SJCRH30 (cell line): ENCODE data around the gene CDKN1C. TPM values are rescaled to one million over a fixed set of nuclear protein-coding genes. Genes with fewer than 3 reads are reported as not detected.

Experiments used
- DNase-seq, 2 experiments: peaks; one replicate each; pipeline ENCODE4 v3.0.0-alpha.2; 2015 to 2020
- H3K27ac ChIP-seq: fragments of 250-450 bp; sonication (Bioruptor Pico); 2 replicates; pipeline ENCODE4 v1.5.1; 2020; ENCODE audit warnings: mild to moderate bottlenecking, moderate library complexity
- H3K27me3 ChIP-seq: fragments of 250-450 bp; sonication (Bioruptor Pico); 2 replicates; pipeline ENCODE4 v1.5.1; 2020; ENCODE audit warnings: mild to moderate bottlenecking, moderate library complexity
- H3K36me3 ChIP-seq: fragments of 250-450 bp; sonication (Bioruptor Pico); 2 replicates; pipeline ENCODE4 v1.5.1; 2020; ENCODE audit warnings: mild to moderate bottlenecking, moderate library complexity
- H3K4me1 ChIP-seq: fragments of 250-450 bp; sonication (Bioruptor Pico); 2 replicates; pipeline ENCODE4 v1.5.1; 2020; ENCODE audit warnings: mild to moderate bottlenecking, moderate library complexity
- H3K4me3 ChIP-seq: fragments of 250-450 bp; sonication (Bioruptor Pico); 2 replicates; pipeline ENCODE4 v1.5.1; 2020; ENCODE audit warnings: mild to moderate bottlenecking, moderate library complexity
- H3K9me3 ChIP-seq: fragments of 250-450 bp; sonication (Bioruptor Pico); replicated peaks from 2 replicates; pipeline ENCODE4 v1.5.1; 2020; ENCODE audit warnings: mild to moderate bottlenecking, moderate library complexity
- total RNA-seq: library from RNA; depleted of rRNA; stranded (reverse); fragments of >200 nt; shearing (Covaris generic); gene quantifications from 2 replicates; pipeline ENCODE4 v1.2.3, GENCODE V29; 2014

The CDKN1C gene
- total RNA-seq, 1 experiment from 2014 or later, result not detected

DNA sequence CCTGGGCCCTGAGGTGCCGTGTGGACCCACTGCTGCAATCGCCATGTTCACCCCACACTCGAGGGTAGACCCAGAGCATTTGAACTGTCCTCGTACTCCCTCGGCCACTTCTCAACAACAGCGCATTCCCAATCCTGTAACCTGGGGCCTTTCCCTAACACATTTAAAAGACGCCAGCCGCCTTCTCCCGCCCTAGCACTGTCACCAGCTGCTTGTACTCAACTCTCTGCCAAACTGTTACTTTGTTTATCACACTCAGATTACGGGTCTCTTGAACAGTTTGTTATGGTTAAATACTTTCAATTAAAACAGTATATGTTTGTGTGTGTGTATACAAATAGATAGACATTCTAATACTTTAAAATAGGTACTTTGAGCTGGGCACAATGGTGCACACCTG is 20.7 kb downstream of the CDKN1C start:
- H3K36me3 ChIP-seq, result no peaks in the 10 kb centered on the region
- no peak overlapping the region for H3K27ac ChIP-seq
- H3K4me1 ChIP-seq, result no peaks in the 10 kb centered on the region
- DNase-seq, result no peak
- no peaks in the 10 kb centered on the region for H3K27me3 ChIP-seq
- H3K9me3 ChIP-seq, result no peaks in the 10 kb centered on the region
- no peak overlapping the region for H3K4me3 ChIP-seq

DNA sequence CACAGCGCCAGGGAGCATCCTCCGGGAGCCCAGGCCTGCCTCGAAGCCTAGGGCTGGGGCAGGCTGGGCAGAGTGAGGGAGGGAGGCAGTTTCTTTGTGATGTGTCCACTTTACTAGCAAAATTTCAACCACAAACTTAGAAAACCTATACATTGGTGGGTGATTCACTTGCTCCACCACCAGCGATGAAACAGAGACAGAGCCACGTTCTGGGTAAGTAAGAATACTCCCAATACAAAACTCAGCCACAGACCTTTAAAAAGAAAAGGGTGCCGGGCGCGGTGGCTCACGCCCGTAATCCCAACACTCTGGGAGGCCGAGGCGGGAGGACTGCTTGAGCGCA is 22.3 kb downstream of the CDKN1C start:
- Histone ChIP-seq H3K4me3 (no peak overlapping the region), H3K36me3 (no peaks in the 10 kb centered on the region), H3K27me3 (no peaks in the 10 kb centered on the region), H3K4me1 (no peaks in the 10 kb centered on the region), H3K27ac (no peak overlapping the region), H3K9me3 (no peaks in the 10 kb centered on the region)
- DNase-seq, result no peak

DNA sequence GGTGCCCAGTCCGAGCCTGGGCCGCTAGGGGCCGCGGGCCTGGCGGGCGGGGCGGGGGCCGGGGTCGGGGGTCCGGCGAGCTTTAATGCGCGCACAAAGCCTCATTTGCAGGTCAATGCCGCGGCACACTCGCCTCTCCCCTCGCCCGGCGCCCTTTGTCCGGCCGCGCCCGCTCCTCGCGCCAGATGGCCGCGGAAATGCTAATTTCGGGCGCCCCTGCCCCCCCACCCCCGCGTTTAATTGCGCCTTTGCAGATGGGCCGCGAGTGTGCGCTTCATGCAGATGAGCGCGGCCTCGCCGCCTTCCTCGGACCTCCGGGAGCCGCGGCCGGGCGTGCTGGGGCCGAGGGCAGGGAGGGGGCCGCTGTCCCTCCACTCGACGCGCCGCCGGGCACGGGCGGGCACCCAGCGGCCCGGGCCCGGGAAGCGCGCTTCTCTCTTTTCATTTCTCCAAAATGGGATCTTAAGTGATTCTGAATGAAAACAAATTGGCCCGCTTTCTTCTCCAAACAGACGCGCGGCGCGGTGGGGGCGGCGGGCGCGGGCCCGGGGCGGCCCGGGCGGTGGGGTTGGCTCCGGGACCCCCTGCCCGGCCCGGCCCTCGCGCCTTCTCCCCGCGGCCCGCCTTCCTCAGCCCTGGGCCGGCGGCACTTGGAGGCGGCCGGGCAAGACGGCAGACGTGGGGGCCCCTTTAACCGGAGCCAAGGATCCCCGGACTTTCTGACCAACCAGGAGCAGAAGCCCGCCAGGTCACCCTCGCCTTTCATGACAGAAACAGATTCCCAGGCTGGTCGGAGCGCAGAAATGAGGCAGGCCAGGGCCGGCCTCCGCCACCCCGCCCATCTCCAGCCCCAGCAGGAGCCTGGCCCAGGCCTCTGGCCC is 22.9 kb downstream of the CDKN1C start:
- no peak for DNase-seq
- H3K4me3 ChIP-seq, result no peak overlapping the region
- H3K4me1 ChIP-seq, result no peaks in the 10 kb centered on the region
- no peaks in the 10 kb centered on the region for H3K27me3 ChIP-seq
- H3K36me3 ChIP-seq, result no peaks in the 10 kb centered on the region
- H3K9me3 ChIP-seq, result no peaks in the 10 kb centered on the region
- H3K27ac ChIP-seq, result no peak overlapping the region

DNA sequence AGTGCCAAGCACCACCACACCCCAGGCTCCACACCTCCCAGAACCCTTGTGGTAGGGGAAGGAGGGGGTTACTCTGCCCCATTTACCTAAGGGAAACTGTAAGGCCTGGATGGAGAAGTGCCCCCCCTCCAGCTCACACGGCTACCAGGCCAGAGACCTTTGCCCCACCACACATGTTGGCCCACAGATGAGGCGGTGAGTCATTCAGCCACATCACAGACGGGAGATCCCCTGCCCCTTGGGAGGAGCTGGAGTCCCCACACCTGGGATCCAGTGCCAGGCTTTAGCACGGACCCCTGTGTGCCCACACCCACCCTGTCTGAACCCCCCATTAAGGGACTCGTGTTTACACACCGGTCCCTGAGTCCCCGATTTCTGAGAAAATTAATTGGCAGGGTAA is 24.9 kb downstream of the CDKN1C start:
- H3K36me3 ChIP-seq, result no peaks in the 10 kb centered on the region
- no peak overlapping the region for H3K4me3 ChIP-seq
- H3K27ac ChIP-seq, result no peak overlapping the region
- no peaks in the 10 kb centered on the region for H3K4me1 ChIP-seq
- no peaks in the 10 kb centered on the region for H3K27me3 ChIP-seq
- no peak for DNase-seq
- no peaks in the 10 kb centered on the region for H3K9me3 ChIP-seq

DNA sequence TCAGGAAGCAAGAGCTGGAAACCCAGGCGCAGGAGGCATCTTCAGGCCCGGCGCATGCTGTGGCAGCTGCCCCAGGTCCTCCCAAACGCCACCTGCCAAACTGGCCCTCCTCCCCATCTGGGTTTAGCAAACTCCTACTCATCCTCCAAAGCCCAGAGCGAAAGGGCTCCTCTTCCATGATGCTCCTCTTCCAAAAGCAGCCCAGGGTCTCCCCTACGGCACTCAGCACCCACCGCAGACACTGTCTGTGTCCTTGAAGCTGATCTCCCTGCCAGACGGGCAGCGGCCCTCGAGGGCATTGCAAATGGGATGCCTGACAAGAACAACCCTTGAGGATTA is 25.9 kb downstream of the CDKN1C start:
- DNase-seq, result no peak
- H3K27me3 ChIP-seq, result no peaks in the 10 kb centered on the region

DNA sequence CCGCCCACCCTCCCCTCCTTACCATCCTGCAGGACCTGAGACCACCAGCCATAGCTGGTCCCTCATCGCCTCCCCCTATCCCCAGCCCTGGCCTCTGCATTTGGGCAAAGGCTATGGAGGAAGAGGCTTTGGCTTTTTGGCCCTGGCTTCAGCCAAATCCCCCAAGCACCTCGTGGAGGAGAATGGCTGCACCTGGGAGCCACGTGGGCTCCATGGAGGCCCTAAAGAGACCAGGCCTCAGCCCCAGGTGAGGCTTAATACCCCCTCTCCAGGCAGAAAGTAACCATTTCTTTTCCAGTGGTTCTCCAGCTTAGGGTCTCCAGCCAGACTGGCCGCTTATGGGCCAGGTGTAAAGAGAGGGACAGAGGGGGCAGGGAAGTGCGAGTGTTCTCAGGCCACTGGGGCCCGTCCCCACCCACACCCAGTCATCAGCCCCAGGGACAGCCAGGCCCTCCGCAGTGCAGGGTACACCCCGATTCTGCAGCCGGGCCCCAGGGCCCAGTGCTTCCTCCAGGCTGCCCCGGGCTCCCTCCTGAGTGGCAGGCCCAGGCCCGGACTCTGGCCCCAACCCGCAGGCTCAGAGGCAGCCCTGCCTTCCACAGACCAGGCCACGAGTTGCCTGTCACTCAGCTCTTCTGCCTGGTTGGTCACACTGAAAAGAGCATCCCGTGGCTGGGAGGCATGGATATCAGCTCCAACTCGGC is 26.4 kb downstream of the CDKN1C start:
- H3K9me3 ChIP-seq, result no peaks in the 10 kb centered on the region
- no peaks in the 10 kb centered on the region for H3K36me3 ChIP-seq
- no peak overlapping the region for H3K27ac ChIP-seq
- no peaks in the 10 kb centered on the region for H3K27me3 ChIP-seq
- H3K4me1 ChIP-seq, result no peaks in the 10 kb centered on the region
- DNase-seq, result no peak
- H3K4me3 ChIP-seq, result no peak overlapping the region

More for the DNA sequence above, 25.9 kb downstream of the CDKN1C start:
- Histone ChIP-seq H3K36me3 (no peaks in the 10 kb centered on the region), H3K27ac (no peak overlapping the region), H3K4me1 (no peaks in the 10 kb centered on the region), H3K9me3 (no peaks in the 10 kb centered on the region), H3K4me3 (no peak overlapping the region)

DNA sequence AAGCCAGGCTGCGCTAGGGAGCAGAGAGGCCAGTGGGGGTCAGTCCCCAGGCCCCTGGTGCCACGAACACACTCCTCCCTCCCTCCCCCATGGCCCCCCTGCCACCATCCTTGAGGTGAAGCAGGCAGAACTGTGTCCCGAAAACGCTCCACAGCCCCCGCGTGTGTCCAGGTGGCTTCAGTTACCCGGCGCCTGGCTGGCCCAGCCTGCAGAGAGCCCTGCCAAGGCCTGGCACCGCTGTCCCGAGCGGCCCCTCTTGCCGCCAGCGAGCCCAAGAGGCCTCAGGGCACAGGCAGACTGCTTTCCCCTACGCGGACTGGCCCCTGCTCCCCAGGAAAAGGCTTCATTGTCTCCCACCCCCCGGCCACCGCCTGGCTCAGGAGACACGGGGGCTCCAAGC is 27.7 kb downstream of the CDKN1C start:
- no peak for DNase-seq
- Histone ChIP-seq H3K36me3 (no peaks in the 10 kb centered on the region), H3K27ac (no peak overlapping the region), H3K4me1 (no peaks in the 10 kb centered on the region), H3K4me3 (no peak overlapping the region), H3K27me3 (no peaks in the 10 kb centered on the region), H3K9me3 (no peaks in the 10 kb centered on the region)

DNA sequence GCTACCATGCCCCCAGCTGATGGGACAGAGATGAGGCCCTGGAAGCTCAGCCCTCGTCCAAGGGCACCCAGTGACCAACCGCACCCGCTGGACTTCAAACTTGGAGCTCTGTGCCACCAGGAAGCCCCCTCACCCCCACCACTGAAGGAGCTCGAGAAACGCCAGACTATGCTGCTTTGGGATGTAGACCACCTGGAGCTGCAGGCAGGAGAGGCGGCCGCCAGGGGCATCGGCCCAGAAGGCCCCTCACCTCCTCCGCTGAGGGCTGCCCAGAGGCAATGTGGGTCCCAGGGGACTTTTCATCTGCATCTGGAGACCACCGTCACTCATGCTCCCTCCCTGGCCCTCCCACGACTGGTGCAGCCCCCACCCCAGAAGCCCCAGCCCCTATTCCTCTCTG is 28.3 kb downstream of the CDKN1C start:
- no peak overlapping the region for H3K4me3 ChIP-seq
- no peaks in the 10 kb centered on the region for H3K36me3 ChIP-seq
- H3K4me1 ChIP-seq, result no peaks in the 10 kb centered on the region
- DNase-seq, result no peak
- no peak overlapping the region for H3K27ac ChIP-seq
- no peaks in the 10 kb centered on the region for H3K9me3 ChIP-seq
- no peaks in the 10 kb centered on the region for H3K27me3 ChIP-seq

DNA sequence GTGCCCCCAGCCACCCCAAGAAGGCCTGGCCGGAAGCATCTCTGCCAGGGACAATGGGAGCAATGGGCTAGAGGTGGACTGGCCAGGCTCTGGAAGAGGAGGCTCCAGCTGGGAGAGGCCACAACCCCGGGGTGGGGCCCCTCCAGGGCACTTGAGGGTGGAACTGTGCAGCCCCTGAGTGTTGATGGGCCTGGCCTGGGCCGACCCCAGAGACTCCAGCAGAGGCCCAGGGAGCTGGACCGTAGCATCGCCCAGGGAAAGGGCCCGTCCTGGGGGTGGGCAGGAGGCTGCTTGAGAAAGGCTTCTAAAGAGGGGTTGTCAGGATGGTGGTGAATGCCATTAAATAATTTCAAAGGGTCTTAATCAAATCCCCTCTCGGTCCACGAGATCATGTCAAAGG is 30.4 kb downstream of the CDKN1C start:
- H3K27me3 ChIP-seq, result no peaks in the 10 kb centered on the region
- no peaks in the 10 kb centered on the region for H3K9me3 ChIP-seq
- no peak overlapping the region for H3K27ac ChIP-seq
- no peak overlapping the region for H3K4me3 ChIP-seq
- no peaks in the 10 kb centered on the region for H3K36me3 ChIP-seq
- no peaks in the 10 kb centered on the region for H3K4me1 ChIP-seq
- no peak for DNase-seq

DNA sequence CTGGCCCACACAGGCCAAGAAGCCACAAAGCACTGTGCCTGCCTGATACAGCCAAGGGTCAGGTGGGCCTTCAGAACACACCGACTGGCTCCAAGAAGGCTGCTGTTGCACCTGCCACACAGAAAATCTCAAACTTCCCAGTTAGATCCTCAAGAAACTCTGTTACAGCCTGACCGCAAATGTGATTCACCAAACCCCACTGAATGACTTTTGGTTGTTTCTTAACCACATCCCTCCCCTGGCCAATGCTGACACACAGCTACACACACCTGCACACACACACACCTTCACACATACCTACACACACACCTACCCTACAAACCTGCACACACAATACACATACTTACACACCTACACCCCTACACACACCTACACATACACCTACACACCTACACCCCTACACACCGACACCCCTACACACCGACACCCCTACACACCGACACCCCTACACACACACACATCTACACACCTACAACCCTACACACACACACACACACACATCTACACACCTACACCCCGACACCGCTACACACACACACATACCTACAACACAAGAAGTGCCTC is 31.5 kb downstream of the CDKN1C start:
- no peak for DNase-seq
- no peaks in the 10 kb centered on the region for H3K4me1 ChIP-seq
- no peak overlapping the region for H3K27ac ChIP-seq
- no peak overlapping the region for H3K4me3 ChIP-seq
- no peaks in the 10 kb centered on the region for H3K36me3 ChIP-seq
- no peaks in the 10 kb centered on the region for H3K27me3 ChIP-seq
- H3K9me3 ChIP-seq, result no peaks in the 10 kb centered on the region

DNA sequence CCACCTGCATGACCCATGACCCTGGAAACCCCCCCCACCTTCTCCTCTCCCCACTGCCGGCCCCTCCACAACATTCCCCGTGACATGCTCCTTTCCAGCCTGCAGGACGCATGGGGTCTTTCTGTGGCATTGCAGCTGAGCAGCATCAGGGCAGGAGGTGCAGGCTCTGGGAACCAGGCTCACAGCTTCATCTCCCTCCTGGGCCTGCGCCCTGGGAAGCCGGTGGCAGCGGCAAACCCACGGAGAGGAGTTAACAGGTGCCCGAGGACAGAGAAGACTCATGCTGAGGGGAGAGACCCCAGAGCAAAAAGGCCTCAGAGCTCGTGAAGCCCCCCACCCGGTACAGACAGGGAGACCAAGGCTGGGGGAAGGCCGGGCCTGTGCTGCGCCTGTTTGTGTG is 32.2 kb downstream of the CDKN1C start:
- Histone ChIP-seq H3K27me3 (no peaks in the 10 kb centered on the region), H3K36me3 (no peaks in the 10 kb centered on the region), H3K27ac (no peak overlapping the region), H3K4me1 (no peaks in the 10 kb centered on the region), H3K9me3 (no peaks in the 10 kb centered on the region), H3K4me3 (no peak overlapping the region)
- DNase-seq, result no peak

DNA sequence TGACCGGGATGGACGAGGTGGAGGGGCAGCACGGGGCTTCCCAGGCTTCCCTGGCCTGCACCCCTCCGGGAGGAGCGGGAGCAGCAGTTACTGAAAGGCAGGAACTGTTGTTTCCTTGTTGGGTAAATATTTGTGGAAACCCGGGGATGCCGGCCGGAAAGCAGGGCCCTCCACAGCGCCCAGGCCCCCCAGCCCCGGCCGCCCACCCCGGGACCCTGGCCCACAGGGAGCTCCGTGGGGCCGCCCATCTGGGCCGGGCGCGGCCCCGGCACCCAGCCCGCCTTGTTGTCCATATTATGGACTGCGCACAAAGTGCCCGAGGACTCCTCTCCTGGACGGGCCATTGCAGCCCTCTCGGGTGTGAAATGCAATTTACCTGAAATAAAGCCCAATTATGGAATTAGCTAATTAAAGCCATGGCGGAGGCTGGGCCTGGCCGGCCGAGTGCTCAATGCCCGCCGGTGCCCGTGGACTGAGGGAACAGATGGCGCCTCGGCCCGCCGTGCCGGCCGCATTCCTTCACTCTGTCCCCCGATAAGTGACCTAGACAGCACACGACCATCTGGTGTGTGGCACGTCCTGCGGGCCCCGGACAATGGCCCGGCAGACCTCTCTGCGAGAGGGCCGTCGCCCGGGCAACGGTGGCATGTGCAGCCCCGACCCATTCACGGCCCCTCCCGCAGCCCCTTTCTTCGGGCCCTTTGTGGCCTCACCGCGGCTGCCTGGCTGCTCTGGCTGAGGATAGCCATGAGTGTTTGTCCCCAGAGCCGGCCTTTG is 35.4 kb downstream of the CDKN1C start:
- no peaks in the 10 kb centered on the region for H3K9me3 ChIP-seq
- no peaks in the 10 kb centered on the region for H3K27me3 ChIP-seq
- no peak overlapping the region for H3K4me3 ChIP-seq
- H3K36me3 ChIP-seq, result no peaks in the 10 kb centered on the region
- DNase-seq, result no peak
- no peak overlapping the region for H3K27ac ChIP-seq
- no peaks in the 10 kb centered on the region for H3K4me1 ChIP-seq

DNA sequence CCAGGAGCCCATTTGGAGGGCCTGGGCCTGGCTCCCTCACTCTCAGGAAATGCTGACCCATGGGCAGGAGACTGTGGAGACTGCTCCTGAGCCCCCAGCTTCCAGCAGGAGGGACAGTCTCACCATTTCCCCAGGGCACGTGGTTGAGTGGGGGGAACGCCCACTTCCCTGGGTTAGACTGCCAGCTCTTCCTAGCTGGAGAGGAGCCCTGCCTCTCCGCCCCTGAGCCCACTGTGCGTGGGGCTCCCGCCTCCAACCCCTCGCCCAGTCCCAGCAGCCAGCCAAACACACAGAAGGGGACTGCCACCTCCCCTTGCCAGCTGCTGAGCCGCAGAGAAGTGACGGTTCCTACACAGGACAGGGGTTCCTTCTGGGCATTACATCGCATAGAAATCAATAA is 37.1 kb downstream of the CDKN1C start:
- Histone ChIP-seq H3K9me3 (no peaks in the 10 kb centered on the region), H3K4me3 (no peak overlapping the region), H3K36me3 (no peaks in the 10 kb centered on the region), H3K4me1 (no peaks in the 10 kb centered on the region), H3K27me3 (no peaks in the 10 kb centered on the region; the same call in 1 of the 2 replicates), H3K27ac (no peak overlapping the region)
- DNase-seq, result no peak

DNA sequence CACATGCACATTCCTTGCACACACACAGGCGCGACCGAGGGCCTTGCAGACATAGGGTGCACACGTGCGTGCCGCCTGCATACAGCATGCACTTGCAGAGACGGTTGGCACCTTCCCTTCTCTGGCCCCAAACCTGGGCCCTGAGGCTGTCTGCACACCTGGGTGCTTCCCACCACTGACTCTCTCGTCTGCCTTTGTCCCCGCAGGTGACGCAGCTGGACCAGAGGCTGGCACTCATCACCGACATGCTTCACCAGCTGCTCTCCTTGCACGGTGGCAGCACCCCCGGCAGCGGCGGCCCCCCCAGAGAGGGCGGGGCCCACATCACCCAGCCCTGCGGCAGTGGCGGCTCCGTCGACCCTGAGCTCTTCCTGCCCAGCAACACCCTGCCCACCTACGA is 38.0 kb downstream of the CDKN1C start:
- no peak overlapping the region for H3K27ac ChIP-seq
- H3K4me3 ChIP-seq, result no peak overlapping the region
- H3K27me3 ChIP-seq, result no peaks in the 10 kb centered on the region; the same call in 1 of the 2 replicates
- H3K4me1 ChIP-seq, result no peaks in the 10 kb centered on the region
- DNase-seq, result no peak
- H3K9me3 ChIP-seq, result no peaks in the 10 kb centered on the region
- H3K36me3 ChIP-seq, result no peaks in the 10 kb centered on the region

DNA sequence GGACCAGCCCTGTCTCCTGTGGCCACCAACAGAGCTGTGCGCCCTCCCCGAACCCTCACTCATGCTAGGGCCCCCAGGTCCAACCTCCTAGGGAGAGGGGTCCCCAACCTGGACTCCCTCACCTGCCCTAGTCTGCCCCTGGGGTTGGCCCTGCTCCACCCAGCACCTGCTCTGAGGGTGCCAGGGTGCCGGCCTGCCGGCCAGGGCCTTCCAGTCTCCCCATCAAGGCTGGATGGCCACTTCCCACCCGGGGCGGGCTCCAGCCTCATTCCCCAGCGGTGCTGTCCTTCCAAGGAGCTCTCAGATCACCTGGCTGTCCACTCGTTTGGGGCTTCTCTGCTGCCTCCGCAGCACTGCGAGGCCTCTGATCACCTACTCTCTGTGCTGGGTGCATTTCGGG is 39.1 kb downstream of the CDKN1C start:
- Histone ChIP-seq H3K27ac (no peak overlapping the region), H3K4me3 (no peak overlapping the region), H3K9me3 (no peaks in the 10 kb centered on the region), H3K4me1 (no peaks in the 10 kb centered on the region), H3K27me3 (no peaks in the 10 kb centered on the region; the same call in 1 of the 2 replicates), H3K36me3 (no peaks in the 10 kb centered on the region)
- DNase-seq, result no peak
